ENCODE results near the gene VEZT.

DNA sequence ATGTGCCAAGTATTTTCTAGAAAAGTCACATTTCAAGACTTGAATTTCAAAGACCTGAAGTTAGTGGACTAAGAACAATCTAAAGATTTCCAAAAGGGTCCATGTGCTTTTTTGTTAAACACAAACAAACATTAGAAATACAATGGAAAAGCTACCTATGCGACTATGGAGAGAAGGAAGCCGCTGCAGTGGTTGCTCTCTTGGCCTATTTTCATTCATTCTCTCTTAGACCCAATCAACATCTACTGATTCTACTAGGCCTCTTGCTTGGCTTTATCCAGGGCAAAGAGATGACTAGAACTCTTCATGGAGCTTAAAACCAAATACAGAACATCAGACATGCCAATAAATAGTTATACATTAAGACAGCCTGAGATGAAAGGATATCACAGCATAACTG, 10.2 kb upstream of the VEZT start:
- TF ChIP-seq CTCF (IDR thresholded peaks at IDR 0.05; ENCODE audit: low read depth, low read length, poor library complexity, severe bottlenecking) = no peak
- no peak for TF ChIP-seq EZH2phosphoT487 (IDR thresholded peaks at IDR 0.05; ENCODE audit: borderline replicate concordance, low read length)

Measured in DOHH2 (cell line).